Measurements from ENCODE around the gene AXIN2. TPM values are rescaled to one million over a fixed set of nuclear protein-coding genes. Genes with fewer than 3 reads are reported as not detected.

The AXIN2 gene
- total RNA-seq, 4 donors from 2014 or later = 23.9 to 54.3 (median 42.8) TPM

- Histone ChIP-seq H3K4me1 (peaks cover 4 to 6% of the 10 kb centered on the region in 2 donors), H3K27ac (no peak overlapping the region), H3K9me3 (no peaks in the 10 kb centered on the region), H3K27me3 (no peaks in the 10 kb centered on the region), H3K4me3 (replicated peaks in 1 of 3) (no peak overlapping the region), H3K36me3 (no peaks in the 10 kb centered on the region)
- DNase-seq = peak; percentile 43 to 47
- 19 to 25% methylated on average over 8 of the region's 8 CpGs for WGBS, 2 donors
- TF ChIP-seq CTCF (IDR thresholded peaks at IDR 0.05) (no peak), POLR2A (IDR thresholded peaks at IDR 0.05) (no peak)
- intact Hi-C loops (cut with DNase I) = loop anchor here (10.0 kb wide), 1 partner anchor 420 kb away; no protein-coding TSS in a partner anchor
Observed at GRCh38 chr17:65564793-65565192, 3.3 kb upstream of the AXIN2 start.

GRCh38 chr17:65562206-65562531, 721 bp upstream of the AXIN2 start:
- TF ChIP-seq CTCF (IDR thresholded peaks at IDR 0.05) (no peak), POLR2A (IDR thresholded peaks at IDR 0.05) (no peak)
- Histone ChIP-seq H3K27me3 (no peaks in the 10 kb centered on the region), H3K4me3 (replicated peaks in 1 of 3) (no peak overlapping the region), H3K36me3 (no peaks in the 10 kb centered on the region), H3K9me3 (no peaks in the 10 kb centered on the region), H3K27ac (no peak overlapping the region), H3K4me1 (peaks cover 6 to 21% of the 10 kb centered on the region in 2 donors)
- DNase-seq = no peak
- WGBS, 2 donors = 56 to 59% methylated on average over 9 of the region's 9 CpGs
- intact Hi-C loops (cut with DNase I) = loop anchor here (10.0 kb wide), 1 partner anchor 423 kb away; no protein-coding TSS in a partner anchor

- WGBS, 2 donors = 0% methylated on average over 9 of the region's 113 CpGs; no CpG with 5 or more reads in 1 of the 2 donors
- intact Hi-C loops (cut with DNase I) = loop anchor here (10.0 kb wide), 1 partner anchor 424 kb away; no protein-coding TSS in a partner anchor
- H3K4me3 ChIP-seq (replicated peaks in 1 of 3) = peak overlapping the region; percentile 11 to 97 (median 88)
- no peaks in the 10 kb centered on the region for H3K27me3 ChIP-seq
- H3K4me1 ChIP-seq = peaks cover 6 to 22% of the 10 kb centered on the region in 2 donors
- H3K9me3 ChIP-seq = no peaks in the 10 kb centered on the region
- DNase-seq = peak; percentile 94
- peak overlapping the region in 2 of 3 donors; percentile 86 to 95 for H3K27ac ChIP-seq
- peak in 1 of 2 donors; percentile 61 for TF ChIP-seq POLR2A (IDR thresholded peaks at IDR 0.05)
- TF ChIP-seq CTCF (IDR thresholded peaks at IDR 0.05) = peak in 1 of 6 experiments; percentile 3
- no peaks in the 10 kb centered on the region for H3K36me3 ChIP-seq
Observed at GRCh38 chr17:65560628-65561451, 608 bp downstream of the AXIN2 start.

GRCh38 chr17:65559804-65560627, 1.4 kb downstream of the AXIN2 start:
- intact Hi-C loops (cut with DNase I) = loop anchor here (5.0 to 10.0 kb wide), 4 partner anchors 103 to 425 kb away; no protein-coding TSS in a partner anchor
- DNase-seq = peak; percentile 44 to 54
- peak overlapping the region; percentile 11 to 97 (median 88) for H3K4me3 ChIP-seq (replicated peaks in 1 of 3)
- peak overlapping the region in 1 of 3 donors; percentile 85 for H3K27ac ChIP-seq
- H3K27me3 ChIP-seq = no peaks in the 10 kb centered on the region
- H3K36me3 ChIP-seq = no peaks in the 10 kb centered on the region
- WGBS, 2 donors = 1% methylated on average over 22 to 26 of the region's 89 CpGs
- TF ChIP-seq CTCF (IDR thresholded peaks at IDR 0.05) (no peak), POLR2A (IDR thresholded peaks at IDR 0.05) (peak in 1 of 2 donors; percentile 60)
- no peaks in the 10 kb centered on the region for H3K9me3 ChIP-seq
- peaks cover 6 to 22% of the 10 kb centered on the region in 2 donors for H3K4me1 ChIP-seq

Measured in thyroid gland (tissue), 4 donors.